Measurements from ENCODE around the gene DNAJC12. TPM values are rescaled to one million over a fixed set of nuclear protein-coding genes. Genes with fewer than 3 reads are reported as not detected.
"Not testable (repeated sequence)": the region's sequence is repeated elsewhere in the genome, so short reads cannot be mapped to it uniquely, and the experiment has no call there.

Gene DNAJC12
- polyA plus RNA-seq, 3 donors, result 10.1 to 11.8 (median 10.2) TPM

DNA sequence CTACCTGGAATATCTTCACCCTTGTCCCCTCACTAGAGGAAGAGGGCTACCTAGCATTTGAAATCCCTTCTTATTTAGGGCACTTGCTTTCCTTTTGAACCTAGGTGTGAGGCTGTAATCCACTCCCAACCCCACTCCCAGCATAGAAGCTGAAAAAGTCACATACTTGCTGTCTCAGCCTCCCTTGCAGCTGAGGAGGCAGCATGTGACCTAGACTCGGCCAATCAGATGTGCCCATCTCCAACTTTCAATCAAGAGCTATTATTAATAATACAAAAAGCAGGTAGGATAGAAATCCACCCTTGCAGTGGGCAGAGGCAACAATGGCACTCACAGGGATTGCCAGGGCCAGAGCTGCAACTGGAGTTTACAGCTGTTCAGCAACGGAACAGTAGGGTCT is 70.7 kb downstream of the DNAJC12 start:
- DNase-seq, result no peak

GRCh38 chr10:67764012-67764822 is 73.8 kb downstream of the DNAJC12 start:
- peak; percentile 95 for DNase-seq

DNA sequence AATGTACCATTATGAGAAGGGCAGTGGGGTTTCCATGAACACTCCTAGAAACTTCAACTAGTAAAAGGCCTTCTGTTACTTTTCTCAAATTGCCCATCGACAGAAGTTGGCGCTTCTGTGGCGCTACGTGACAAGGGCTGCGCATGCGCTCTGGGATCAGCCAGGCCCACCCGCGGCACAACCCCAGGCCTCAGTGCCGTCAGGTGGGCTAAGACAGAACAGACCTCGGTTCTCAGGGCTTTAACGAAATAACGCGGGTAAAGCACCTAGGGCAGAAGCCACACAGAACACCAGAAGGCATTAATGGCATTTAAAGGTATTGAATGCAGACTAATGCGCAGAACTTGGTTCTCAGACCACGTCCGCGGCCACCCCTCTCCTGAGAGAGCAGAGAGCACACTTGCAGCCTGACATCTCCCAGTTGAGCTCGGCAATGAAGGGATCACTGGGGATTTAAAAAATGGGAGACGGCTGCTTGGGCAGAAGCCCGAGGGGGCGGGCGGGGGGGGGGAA is 74.4 kb downstream of the DNAJC12 start:
- DNase-seq, result peak; percentile 70

DNA sequence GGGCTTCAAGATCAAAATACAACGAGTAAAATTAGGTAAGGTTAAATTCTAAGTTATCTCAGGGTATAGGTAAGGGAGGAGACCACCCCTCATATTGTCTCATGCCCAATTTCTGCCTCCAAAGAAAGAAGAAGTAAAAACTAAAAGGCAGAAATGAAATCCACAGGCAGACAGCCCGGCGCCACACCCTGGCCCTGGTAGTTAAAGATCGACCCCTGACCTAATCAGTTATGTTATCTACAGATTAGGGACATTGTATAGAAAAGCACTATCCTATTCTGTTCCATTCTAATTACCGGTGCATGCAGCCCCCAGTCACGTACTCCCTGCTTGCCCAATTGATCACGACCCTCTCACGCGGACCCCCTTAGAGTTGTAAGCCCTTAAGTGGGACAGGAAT is 75.4 kb downstream of the DNAJC12 start:
- not testable (repeated sequence) for DNase-seq

GRCh38 chr10:67760272-67760671 is 77.7 kb downstream of the DNAJC12 start:
- no peak for DNase-seq

Other genes with a start within 250 kb of the DNAJC12 start
- 1 to 10 TPM; 2.8 to 4.2 (median 4.1) TPM for gene CTNNA3, start 142.0 kb downstream of the DNAJC12 start, polyA plus RNA-seq (ENCODE audit: insufficient read length in 3 of 3)
- 10 to 100 TPM; 32.9 to 35.1 (median 33.3) TPM for gene SIRT1, start 46.5 kb upstream of the DNAJC12 start, polyA plus RNA-seq (ENCODE audit: insufficient read length in 3 of 3)
- 10 to 100 TPM; 38.2 to 56.2 (median 55.0) TPM for gene HERC4, start 237.1 kb upstream of the DNAJC12 start, polyA plus RNA-seq (ENCODE audit: insufficient read length in 3 of 3)